Suprapubic skin (tissue), 4 donors: Measurements from ENCODE around the gene DSTN.

ENCODE experiments used
- POLR2A ChIP-seq, 2 donors: fragments of 450-650 bp; IDR thresholded peaks; one replicate each; pipeline ENCODE4 v1.6.1; 2017; ENCODE audit warnings: antibody characterized with exemption in 2 of 2, mild to moderate bottlenecking in 2 of 2, moderate library complexity in 2 of 2
- POLR2AphosphoS5 ChIP-seq, 3 donors: sonication (generic); formaldehyde crosslinking; IDR thresholded peaks; one replicate each; pipeline ENCODE4 v1.6.1; 2017; ENCODE audit warnings: antibody characterized with exemption in 3 of 3
- TF ChIP-seq, protein P1 (sequence below), 2 donors: fragments of 200-600 bp in 1 of 2; fragments of 450-650 bp in 1 of 2; sonication (generic) in 1 of 2; IDR thresholded peaks; one replicate each; pipeline ENCODE4 v1.5.1; 2016 to 2019; ENCODE audit warnings: antibody characterized with exemption in 2 of 2, mild to moderate bottlenecking in 1 of 2, moderate library complexity in 1 of 2

DNA sequence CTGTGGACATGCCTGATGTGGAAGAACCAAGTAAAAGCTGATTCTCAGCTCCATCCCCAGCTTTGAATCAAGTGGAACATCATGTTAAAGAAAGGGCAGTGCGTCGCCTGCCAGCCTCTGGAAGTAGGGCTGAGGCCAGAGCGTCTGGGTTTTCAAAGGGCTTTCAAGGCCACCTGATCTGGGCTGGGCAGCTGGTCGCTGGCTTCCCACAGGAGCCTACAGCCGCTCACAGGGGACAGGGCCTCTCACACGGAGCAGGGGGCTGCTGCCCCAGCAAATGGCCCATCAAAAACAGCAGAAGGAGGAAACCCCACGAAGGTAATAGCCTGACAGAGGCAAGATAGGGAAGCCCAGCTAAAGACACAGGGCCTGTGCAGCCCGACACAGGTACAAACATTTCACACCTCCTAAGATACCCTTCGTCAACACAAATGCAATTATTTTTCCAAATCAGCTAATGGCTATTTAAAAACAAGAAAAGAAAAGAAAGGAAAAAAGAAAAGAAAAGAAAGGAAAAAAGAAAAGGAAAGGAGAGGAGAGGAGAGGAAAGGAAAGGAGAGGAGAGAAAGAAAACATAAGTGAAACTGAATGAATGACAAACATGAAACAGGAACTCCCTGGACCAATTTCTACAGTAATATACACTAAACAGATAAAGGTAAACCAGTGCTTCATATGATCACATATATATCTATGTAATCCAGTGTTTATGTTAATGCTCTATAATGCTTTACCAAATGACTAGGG lies 87.4 kb downstream of the DSTN start:
- TF ChIP-seq, protein P1, sequence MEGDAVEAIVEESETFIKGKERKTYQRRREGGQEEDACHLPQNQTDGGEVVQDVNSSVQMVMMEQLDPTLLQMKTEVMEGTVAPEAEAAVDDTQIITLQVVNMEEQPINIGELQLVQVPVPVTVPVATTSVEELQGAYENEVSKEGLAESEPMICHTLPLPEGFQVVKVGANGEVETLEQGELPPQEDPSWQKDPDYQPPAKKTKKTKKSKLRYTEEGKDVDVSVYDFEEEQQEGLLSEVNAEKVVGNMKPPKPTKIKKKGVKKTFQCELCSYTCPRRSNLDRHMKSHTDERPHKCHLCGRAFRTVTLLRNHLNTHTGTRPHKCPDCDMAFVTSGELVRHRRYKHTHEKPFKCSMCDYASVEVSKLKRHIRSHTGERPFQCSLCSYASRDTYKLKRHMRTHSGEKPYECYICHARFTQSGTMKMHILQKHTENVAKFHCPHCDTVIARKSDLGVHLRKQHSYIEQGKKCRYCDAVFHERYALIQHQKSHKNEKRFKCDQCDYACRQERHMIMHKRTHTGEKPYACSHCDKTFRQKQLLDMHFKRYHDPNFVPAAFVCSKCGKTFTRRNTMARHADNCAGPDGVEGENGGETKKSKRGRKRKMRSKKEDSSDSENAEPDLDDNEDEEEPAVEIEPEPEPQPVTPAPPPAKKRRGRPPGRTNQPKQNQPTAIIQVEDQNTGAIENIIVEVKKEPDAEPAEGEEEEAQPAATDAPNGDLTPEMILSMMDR (IDR thresholded peaks at IDR 0.05), result no peak
- no peak for TF ChIP-seq POLR2AphosphoS5 (IDR thresholded peaks at IDR 0.05)
- no peak for TF ChIP-seq POLR2A (IDR thresholded peaks at IDR 0.05)
